GM20431 (cell line): ENCODE results near the gene GALNT14.

Experiments used
- in situ Hi-C: fragments of 300-500 bp; cut with MseI, MboI; formaldehyde crosslinking; loops from one replicate; pipeline ENCODE4 v1.15.0; 2020; ENCODE audit warnings: low sequenced_read_pairs; ENCODE audit not compliant: unreplicated experiment

The GALNT14 gene

DNA sequence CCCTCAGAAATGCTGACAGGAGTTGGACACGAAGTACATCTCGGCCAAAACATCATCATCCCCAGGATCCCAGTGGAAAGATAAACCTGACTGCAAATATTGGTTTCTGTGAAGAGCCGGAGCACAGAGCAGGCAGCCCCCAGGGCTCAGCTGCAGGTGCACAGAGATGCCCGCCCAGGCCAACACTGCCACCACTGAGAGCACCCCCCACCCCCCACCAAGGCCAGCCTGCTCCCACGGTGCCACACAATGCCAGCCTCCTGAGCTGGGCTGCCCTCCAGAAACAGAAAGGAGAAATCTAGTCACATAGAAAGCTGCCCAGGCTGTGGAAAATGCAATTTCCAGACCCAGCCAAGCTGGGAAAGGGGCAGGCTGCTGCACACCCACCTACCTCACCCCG lies 71.7 kb downstream of the GALNT14 start:
- in situ Hi-C loops, result no loop called here

DNA sequence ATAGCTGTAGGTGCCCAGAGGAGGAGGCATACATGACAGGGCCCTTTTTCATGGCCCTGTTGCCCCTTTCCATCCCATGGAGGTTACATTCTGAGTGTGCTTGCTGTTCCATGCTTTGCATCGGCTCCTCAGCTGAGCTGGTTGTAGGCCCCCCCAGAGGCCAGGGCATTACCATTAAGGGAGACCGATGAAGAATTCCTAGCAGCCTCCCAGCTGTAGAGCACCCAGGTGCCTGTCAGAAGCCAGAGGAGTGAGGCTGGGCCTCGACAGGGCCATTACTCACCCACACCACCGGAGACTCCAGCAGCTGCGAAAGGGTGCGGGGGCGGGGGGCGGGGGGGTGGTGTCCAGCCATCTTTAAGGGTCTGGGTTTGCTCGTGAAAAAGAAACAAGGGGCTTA lies 72.2 kb downstream of the GALNT14 start:
- in situ Hi-C loops, result no loop called here

- in situ Hi-C loops, result no loop called here
Measured at GRCh38 chr2:31065356-31065755, 72.9 kb downstream of the GALNT14 start.

DNA sequence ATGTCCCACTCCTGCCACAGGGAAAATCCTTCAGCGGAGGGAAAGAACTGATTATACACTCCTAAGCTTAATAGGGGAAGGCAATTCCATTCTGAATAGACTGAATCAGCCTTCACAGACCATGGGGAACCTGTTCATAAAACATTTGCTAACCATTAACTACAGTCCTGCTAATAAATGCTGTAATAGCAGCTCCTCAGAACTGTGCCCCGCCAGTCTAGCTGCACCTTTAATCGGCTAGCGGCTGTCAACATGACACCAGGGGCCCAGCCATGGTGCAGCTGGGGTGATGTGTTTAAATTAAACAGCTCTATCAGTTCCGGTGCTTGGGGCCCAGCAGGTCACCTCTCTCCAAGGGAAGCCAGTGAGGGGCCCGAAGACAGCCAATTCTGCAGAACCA lies 77.8 kb downstream of the GALNT14 start:
- in situ Hi-C loops, result no loop called here

DNA sequence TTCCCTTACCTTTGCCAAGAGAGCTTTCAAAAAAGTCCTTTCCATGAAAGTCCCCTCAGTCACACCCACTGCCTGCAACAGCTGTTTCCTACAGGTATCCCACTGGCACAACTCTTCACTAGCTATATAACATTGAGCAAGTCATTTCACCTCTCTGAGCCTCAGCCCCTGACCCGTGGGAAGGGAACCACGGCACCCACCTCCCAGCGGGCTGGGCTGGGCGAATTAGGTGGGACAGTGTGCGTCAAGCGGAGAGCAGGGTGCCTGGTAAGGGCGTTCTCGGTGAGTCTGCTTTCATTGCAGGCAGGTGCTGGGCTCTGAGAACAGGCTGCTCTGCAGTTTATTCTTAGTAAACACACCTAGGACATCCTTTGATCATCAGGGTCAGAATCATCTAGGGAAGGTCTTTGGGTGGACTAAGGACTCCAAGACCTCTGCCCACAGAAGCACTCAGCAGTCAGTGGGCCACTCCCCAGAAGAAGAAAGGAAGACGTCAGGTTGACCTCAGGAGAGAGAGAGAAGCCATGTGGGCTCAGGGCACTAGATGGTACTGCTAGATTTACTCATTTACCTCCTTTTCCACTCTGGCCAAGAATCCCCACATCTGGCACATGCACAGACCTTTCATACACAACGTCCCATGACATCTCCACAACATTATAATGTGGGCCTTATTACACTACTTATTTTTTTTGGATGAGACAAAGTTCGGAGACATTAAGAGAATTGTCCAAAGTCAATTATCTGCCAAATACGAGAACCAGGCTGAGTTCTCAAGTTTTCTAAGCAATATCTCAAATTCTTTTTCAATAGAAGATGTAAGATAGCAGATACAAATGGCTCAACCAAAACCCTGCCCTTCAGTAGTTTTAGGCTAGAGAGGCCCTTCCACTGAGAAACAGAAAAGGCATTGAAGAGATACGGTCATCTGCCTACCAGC lies 79.9 kb downstream of the GALNT14 start:
- in situ Hi-C loops, result no loop called here

DNA sequence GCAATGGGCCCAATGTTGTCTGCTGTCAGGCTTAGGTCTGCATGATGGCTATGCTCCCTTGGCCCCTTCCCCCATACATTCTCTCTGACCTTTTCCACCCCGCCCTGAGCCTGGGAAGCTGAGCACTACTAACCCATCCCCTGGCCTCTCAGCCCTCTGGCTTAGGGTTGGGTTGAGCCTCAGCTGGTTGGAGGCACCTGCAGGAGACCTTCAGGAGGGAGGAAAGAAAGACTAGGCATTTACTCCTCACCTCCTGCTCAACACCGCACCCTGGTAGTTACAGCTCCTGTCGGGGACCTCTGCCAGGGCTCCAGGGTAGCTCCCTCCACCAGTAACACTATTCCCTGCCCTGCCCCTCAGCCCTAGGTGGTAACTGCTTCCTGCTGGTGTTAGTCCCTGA lies 80.5 kb downstream of the GALNT14 start:
- in situ Hi-C loops, result no loop called here

DNA sequence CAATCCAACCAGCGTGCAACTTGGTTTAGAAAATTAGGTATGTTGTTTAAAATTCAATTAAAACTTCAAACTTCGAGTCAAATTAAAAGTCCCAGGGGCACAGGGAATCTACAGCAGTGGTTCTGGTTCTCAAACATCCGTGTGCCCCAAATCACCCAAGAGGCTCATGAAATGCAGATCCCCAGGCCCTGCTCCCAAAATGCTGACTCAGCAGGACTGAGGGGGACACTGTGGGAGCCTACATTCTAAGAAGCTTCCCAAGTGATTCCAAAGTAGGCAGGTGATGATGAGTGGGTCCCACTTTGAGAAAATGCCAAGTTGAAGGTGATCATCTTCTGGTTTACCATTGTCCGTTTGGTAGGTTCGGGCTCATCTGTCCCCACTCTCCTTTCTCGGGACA lies 82.3 kb downstream of the GALNT14 start:
- in situ Hi-C loops, result no loop called here

DNA sequence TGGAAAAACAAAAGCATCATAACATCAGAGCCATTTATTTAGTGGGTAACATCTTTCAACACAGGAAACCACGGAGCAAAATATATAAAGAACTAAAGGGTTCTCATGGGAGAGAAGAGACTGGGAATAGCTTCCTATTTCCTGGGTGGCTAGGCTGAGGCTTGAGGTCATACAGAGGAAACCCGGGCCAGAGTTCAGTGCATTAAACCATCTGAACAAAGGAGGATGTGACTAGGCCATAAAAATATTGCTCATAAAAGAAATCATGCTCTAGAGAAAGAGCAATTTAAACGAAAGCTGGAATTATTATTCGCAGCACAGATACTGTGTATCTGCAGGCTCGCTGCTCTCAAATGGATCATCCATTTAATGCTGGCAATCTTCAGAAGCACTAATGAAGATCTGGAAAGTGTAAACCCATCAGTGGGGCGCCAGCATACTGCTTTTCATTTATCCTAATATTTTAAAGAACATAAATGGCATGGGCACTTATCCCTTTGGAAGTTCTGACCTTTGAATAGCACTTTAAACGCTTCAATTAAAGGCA lies 83.3 kb downstream of the GALNT14 start:
- in situ Hi-C loops, result no loop called here

DNA sequence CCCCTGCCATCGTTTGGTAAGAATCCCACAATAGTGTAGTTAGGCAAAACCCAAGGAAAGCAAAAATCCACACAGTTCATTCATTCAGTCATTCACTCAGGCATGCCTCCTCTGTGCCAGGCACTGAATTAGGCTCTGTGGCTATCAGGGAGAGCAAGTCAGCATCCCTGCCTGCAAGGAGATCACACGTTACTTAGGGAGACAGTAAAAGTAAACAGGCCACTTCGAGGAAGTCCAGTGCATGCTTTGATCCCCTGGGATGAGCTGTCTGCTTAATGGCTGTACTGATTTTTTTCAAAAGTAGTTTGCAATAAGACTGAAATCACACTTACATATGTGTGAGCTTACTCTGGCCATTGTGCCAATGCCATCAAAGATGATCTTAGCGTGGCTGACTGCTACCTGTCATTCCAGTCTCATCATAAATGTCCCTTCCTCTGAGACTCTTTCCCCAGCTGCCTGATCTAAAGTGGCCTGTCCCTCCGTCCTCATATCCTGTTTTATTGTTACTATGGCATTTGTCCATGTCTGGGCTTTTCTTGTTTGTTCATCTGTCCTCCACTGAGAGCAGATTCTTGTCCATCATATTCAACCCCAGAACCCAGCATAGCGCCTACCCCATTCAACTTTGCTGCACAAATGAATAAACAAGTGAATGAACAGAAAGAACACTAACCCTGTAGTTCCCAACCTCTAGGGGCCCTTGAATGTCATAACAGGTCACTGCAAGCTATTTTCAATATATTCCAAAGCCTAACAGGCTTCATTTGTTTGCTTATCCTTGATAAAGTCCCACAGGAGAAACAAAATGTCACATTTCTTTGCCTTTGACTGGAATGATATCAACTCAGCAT lies 84.1 kb downstream of the GALNT14 start:
- in situ Hi-C loops, result no loop called here

GRCh38 chr2:31052284-31052683 lies 86.0 kb downstream of the GALNT14 start:
- in situ Hi-C loops, result no loop called here

GRCh38 chr2:31051258-31052140 lies 86.7 kb downstream of the GALNT14 start:
- in situ Hi-C loops, result no loop called here

GRCh38 chr2:31049916-31050588 lies 88.2 kb downstream of the GALNT14 start:
- in situ Hi-C loops, result no loop called here

DNA sequence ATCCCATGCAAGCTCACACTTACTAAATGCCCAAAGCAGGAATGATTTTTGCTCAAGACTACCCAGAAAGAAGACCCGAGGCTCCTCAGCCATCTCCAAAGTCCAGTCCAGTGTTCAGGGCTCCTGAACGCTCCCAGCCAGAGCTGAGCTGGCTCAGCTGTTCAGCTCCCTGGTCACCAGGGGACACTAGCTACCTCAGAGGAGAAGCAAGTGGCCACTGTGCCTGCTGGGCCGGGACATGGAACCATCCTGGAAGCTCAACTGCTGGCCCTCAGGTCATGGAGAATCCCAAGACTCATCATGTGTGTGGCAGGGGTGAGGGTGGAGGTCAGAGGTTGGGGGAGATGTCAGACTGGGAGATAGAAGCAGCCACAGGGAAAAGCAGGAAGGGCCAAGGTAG lies 89.0 kb downstream of the GALNT14 start:
- in situ Hi-C loops, result no loop called here

- in situ Hi-C loops, result no loop called here
Measured at GRCh38 chr2:31047599-31047998, 90.6 kb downstream of the GALNT14 start.

DNA sequence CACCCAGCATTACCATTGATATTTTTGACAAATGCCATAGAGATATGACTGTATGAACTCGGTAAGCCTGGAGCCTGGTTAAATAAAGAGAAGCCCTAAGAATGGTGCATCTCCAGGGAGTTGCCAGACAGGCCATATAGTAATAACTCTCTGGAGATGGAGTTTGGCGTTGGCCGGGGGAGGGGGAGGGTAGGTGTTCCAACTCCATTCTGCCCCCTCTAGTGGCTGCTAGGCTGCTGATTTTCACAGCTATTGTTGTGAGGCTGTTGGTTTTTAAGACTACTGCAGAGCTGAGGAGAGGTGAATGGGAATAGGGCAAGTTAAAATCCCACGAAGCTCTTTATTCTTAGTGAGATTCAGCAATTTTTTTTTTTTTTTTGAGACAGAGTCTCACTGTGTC lies 99.9 kb downstream of the GALNT14 start:
- in situ Hi-C loops, result no loop called here

DNA sequence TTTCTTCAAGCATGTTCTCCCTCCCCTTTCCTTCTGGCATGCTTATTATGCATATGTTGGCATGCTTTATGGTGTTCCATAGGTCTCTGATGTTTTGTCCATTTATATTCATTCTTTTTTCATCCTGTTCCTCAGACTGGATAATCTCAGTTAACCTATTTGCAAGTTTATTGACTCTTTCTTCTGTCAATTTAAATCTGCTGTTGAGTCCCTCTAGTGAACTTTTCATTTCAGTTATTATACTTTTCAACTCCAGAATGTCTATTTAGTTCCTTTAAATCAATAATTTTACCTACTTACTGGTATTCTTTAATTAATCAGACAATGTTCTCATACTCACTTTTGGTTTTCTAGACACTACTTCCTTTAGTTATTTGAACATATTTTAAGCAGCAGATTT lies 101.2 kb downstream of the GALNT14 start:
- in situ Hi-C loops, result no loop called here

GRCh38 chr2:31033032-31033431 lies 105.2 kb downstream of the GALNT14 start:
- in situ Hi-C loops, result no loop called here

GRCh38 chr2:31032475-31032874 lies 105.8 kb downstream of the GALNT14 start:
- in situ Hi-C loops, result no loop called here

- in situ Hi-C loops, result no loop called here
Measured at GRCh38 chr2:31031132-31031706, 107.0 kb downstream of the GALNT14 start.
